Omental fat pad (tissue), 4 donors: ENCODE results near the gene AKAP6. TPM values are rescaled to one million over a fixed set of nuclear protein-coding genes. Genes with fewer than 3 reads are reported as not detected.

Experiments used
- ATAC-seq: fragments of 150-250 bp; one replicate; pipeline ENCODE4 v1.9.1; 2016; ENCODE audit warnings: mild to moderate bottlenecking, moderate library complexity; ENCODE audit not compliant: low FRiP score
- DNase-seq: peaks from one replicate; pipeline ENCODE4 v3.0.0-alpha.2; 2019; ENCODE audit warnings: low spot score
- CTCF ChIP-seq, 3 donors: fragments of 450-650 bp; IDR thresholded peaks; one replicate each; pipeline ENCODE4 v1.5.1; 2016 to 2017; ENCODE audit warnings: antibody characterized with exemption in 3 of 3, mild to moderate bottlenecking in 3 of 3, moderate library complexity in 2 of 3
- total RNA-seq, 4 donors: library from RNA; depleted of rRNA; stranded (reverse); fragments of >200 nt; gene quantifications; one replicate each; pipeline ENCODE4 v1.1.0, GENCODE V29; 2016

Gene AKAP6
- total RNA-seq, 4 donors from 2014 or later = 3.3 to 8.7 (median 5.2) TPM

GRCh38 chr14:32606301-32606700, 277.2 kb downstream of the AKAP6 start:
- TF ChIP-seq CTCF (IDR thresholded peaks at IDR 0.05) = no peak
- no peak for DNase-seq
- ATAC-seq = no peak

GRCh38 chr14:32607399-32607798, 278.3 kb downstream of the AKAP6 start:
- no peak for DNase-seq
- no peak for ATAC-seq
- no peak for TF ChIP-seq CTCF (IDR thresholded peaks at IDR 0.05)

GRCh38 chr14:32608857-32609256, 279.8 kb downstream of the AKAP6 start:
- TF ChIP-seq CTCF (IDR thresholded peaks at IDR 0.05) = no peak
- DNase-seq (no peak), ATAC-seq (peak; percentile 71)

GRCh38 chr14:32609388-32609787, 280.3 kb downstream of the AKAP6 start:
- no peak for DNase-seq
- TF ChIP-seq CTCF (IDR thresholded peaks at IDR 0.05) = no peak
- no peak for ATAC-seq

- peak; percentile 92 for ATAC-seq
- no peak for TF ChIP-seq CTCF (IDR thresholded peaks at IDR 0.05)
- no peak for DNase-seq
Observed at GRCh38 chr14:32611752-32612151, 282.7 kb downstream of the AKAP6 start.

GRCh38 chr14:32618991-32619390, 289.9 kb downstream of the AKAP6 start:
- no peak for ATAC-seq
- DNase-seq = no peak
- no peak for TF ChIP-seq CTCF (IDR thresholded peaks at IDR 0.05)

- ATAC-seq (no peak), DNase-seq (no peak)
Observed at GRCh38 chr14:32620303-32620702, 291.2 kb downstream of the AKAP6 start.

More at GRCh38 chr14:32620303-32620702, 291.2 kb downstream of the AKAP6 start:
- no peak for TF ChIP-seq CTCF (IDR thresholded peaks at IDR 0.05)
